Esophagus mucosa (tissue), 1 donor: ENCODE results near the gene UGT1A10. TPM values are rescaled to one million over a fixed set of nuclear protein-coding genes. Genes with fewer than 3 reads are reported as not detected.
"Not testable (repeated sequence)": the region's sequence is repeated elsewhere in the genome, so short reads cannot be mapped to it uniquely, and the experiment has no call there.

Source experiments
- ATAC-seq: fragments of 200-7000 bp; cut with Tn5 transposase; one replicate; pipeline ENCODE4 v1.9.1; 2020
- total RNA-seq: library from RNA; stranded (reverse); gene quantifications from one replicate; pipeline ENCODE4 v1.2.4, GENCODE V29; 2023
- donor health status: DM: yes; HTN: yes; CAD: no.

UGT1A10 gene
- total RNA-seq, result 6.9 TPM

GRCh38 chr2:233636306-233636705 lies at the start of gene UGT1A10:
UGT1A10 (plus strand) TSS chr2:233636448; CDS start chr2:233636523, 75 bp downstream.
- ATAC-seq, result peak; percentile 39

- ATAC-seq, result no peak
Measured at GRCh38 chr2:233588400-233588799, 47.8 kb upstream of the UGT1A10 start.

- ATAC-seq, result not testable (repeated sequence)
Measured at GRCh38 chr2:233592706-233593105, 43.5 kb upstream of the UGT1A10 start.

GRCh38 chr2:233593201-233593600 lies 43.0 kb upstream of the UGT1A10 start:
- no peak for ATAC-seq

- ATAC-seq, result no peak
Measured at GRCh38 chr2:233597522-233597921, 38.7 kb upstream of the UGT1A10 start.

- ATAC-seq, result no peak
Measured at GRCh38 chr2:233598952-233599351, 37.3 kb upstream of the UGT1A10 start.

GRCh38 chr2:233600386-233600785 lies 35.9 kb upstream of the UGT1A10 start:
- no peak for ATAC-seq

- ATAC-seq, result no peak
Measured at GRCh38 chr2:233602076-233602475, 34.2 kb upstream of the UGT1A10 start.

- ATAC-seq, result no peak
Measured at GRCh38 chr2:233603520-233603919, 32.7 kb upstream of the UGT1A10 start.

GRCh38 chr2:233604826-233605225 lies 31.4 kb upstream of the UGT1A10 start:
- no peak for ATAC-seq

GRCh38 chr2:233605680-233606079 lies 30.6 kb upstream of the UGT1A10 start:
- no peak for ATAC-seq

GRCh38 chr2:233611284-233611683 lies 25.0 kb upstream of the UGT1A10 start:
- ATAC-seq, result no peak

GRCh38 chr2:233617476-233617875 lies 18.8 kb upstream of the UGT1A10 start, which contains the start of gene UGT1A8:
UGT1A8 (plus strand) TSS chr2:233617633; CDS start chr2:233617708, 75 bp downstream.
- ATAC-seq, result peak; percentile 48

GRCh38 chr2:233620204-233620603 lies 16.0 kb upstream of the UGT1A10 start:
- no peak for ATAC-seq

GRCh38 chr2:233621863-233622262 lies 14.4 kb upstream of the UGT1A10 start:
- ATAC-seq, result not testable (repeated sequence)

GRCh38 chr2:233627331-233628025 lies 8.8 kb upstream of the UGT1A10 start:
- ATAC-seq, result no peak

- peak; percentile 71 for ATAC-seq
Measured at GRCh38 chr2:233638836-233639235, 2.6 kb downstream of the UGT1A10 start.

GRCh38 chr2:233639860-233640259 lies 3.6 kb downstream of the UGT1A10 start:
- no peak for ATAC-seq

GRCh38 chr2:233643128-233643527 lies 6.9 kb downstream of the UGT1A10 start:
- peak; percentile 70 for ATAC-seq

- not testable (repeated sequence) for ATAC-seq
Measured at GRCh38 chr2:233646033-233646432, 9.8 kb downstream of the UGT1A10 start.

- peak; percentile 97 for ATAC-seq
Measured at GRCh38 chr2:233650981-233651380, 14.7 kb downstream of the UGT1A10 start.

GRCh38 chr2:233651430-233651829 lies 15.2 kb downstream of the UGT1A10 start:
- ATAC-seq, result peak; percentile 21

GRCh38 chr2:233654501-233654900 lies 18.3 kb downstream of the UGT1A10 start:
- ATAC-seq, result no peak

GRCh38 chr2:233655043-233655442 lies 18.8 kb downstream of the UGT1A10 start:
- ATAC-seq, result no peak

- ATAC-seq, result not testable (repeated sequence)
Measured at GRCh38 chr2:233655943-233656342, 19.7 kb downstream of the UGT1A10 start.
